Endothelial cell of umbilical vein (primary cell): ENCODE results near the gene EYS. TPM values are rescaled to one million over a fixed set of nuclear protein-coding genes. Genes with fewer than 3 reads are reported as not detected.
A peak's percentile ranks its signal among the peaks of the same experiment; 100 is the strongest.

ENCODE experiments used
- BruUV-seq: library from RNA; stranded (reverse); fragments of 400-500 nt; replicated peaks from 2 replicates; lab custom pipeline; 2021; lab: Mats Ljungman, UMichigan
- CTCF ChIA-PET: fragments of 300-600, 350-600 bp; sonication (Branson Sonifier 250); formaldehyde crosslinking; loops from one replicate; lab custom pipeline; 2021; ENCODE audit warnings: antibody characterized with exemption, inconsistent platforms; lab: Charles Lee
- POLR2A ChIA-PET: fragments of 300-600, 350-600 bp; sonication (Branson Sonifier 250); formaldehyde crosslinking; loops from one replicate; lab custom pipeline; 2021; ENCODE audit warnings: antibody characterized with exemption, inconsistent platforms; lab: Charles Lee
- DNase-seq: peaks from one replicate; pipeline ENCODE4 v3.0.0-alpha.2; 2011; ENCODE audit warnings: low read depth, low spot score
- FAIRE-seq: peaks from 2 replicates; lab custom pipeline; 2011; peaks lifted over from hg19 to GRCh38; lab: Jason Lieb, UNC
- H2AFZ ChIP-seq: 2 replicates; pipeline ENCODE4 v1.6.0; 2012; ENCODE audit warnings: low read depth, low read length, control low read depth, inconsistent platforms
- H3K27ac ChIP-seq: 2 replicates; pipeline ENCODE4 v1.5.1; 2011; ENCODE audit warnings: low read depth, mild to moderate bottlenecking, control low read depth, low read length, moderate library complexity; ENCODE audit not compliant: insufficient read depth
- H3K27me3 ChIP-seq, 2 experiments: 2 replicates each; pipeline versions ENCODE4 v1.6.0 to v1.6.1; 2011; ENCODE audit warnings: low read length in 2 of 2, mixed read lengths in 1 of 2; ENCODE audit not compliant: control insufficient read depth in 2 of 2, insufficient read depth in 2 of 2
- H3K36me3 ChIP-seq, 2 experiments: 2 replicates in 1 of 2; 3 replicates in 1 of 2; pipeline ENCODE4 v1.5.1; 2011; ENCODE audit warnings: low read length in 2 of 2, mild to moderate bottlenecking in 1 of 2, moderate library complexity in 1 of 2; ENCODE audit not compliant: control insufficient read depth in 2 of 2, insufficient read depth in 2 of 2; ENCODE audit errors: extremely low read depth in 1 of 2
- H3K4me1 ChIP-seq: 3 replicates; pipeline ENCODE4 v1.5.1; 2011; ENCODE audit warnings: mild to moderate bottlenecking, low read length; ENCODE audit not compliant: control insufficient read depth, insufficient read depth; ENCODE audit errors: extremely low read depth
- H3K4me2 ChIP-seq: 2 replicates; pipeline ENCODE4 v1.6.1; 2011; ENCODE audit warnings: low read length, control low read depth, mixed read lengths; ENCODE audit not compliant: insufficient read depth
- H3K4me3 ChIP-seq, 3 experiments: fragments of 200-600 bp in 1 of 3; sonication (generic), shearing (Covaris generic) in 1 of 3; replicated peaks in 1 of 3; 2 replicates each; pipeline ENCODE4 v1.5.1; 2011 to 2016; ENCODE audit warnings: control low read depth in 3 of 3, low read length in 3 of 3, mild to moderate bottlenecking in 2 of 3, inconsistent platforms in 1 of 3, low read depth in 1 of 3, moderate library complexity in 1 of 3; ENCODE audit not compliant: insufficient read depth in 1 of 3
- H3K79me2 ChIP-seq: 2 replicates; pipeline ENCODE4 v1.6.0; 2012; ENCODE audit warnings: low read length, inconsistent platforms; ENCODE audit not compliant: control insufficient read depth, insufficient read depth
- H3K9ac ChIP-seq: replicated peaks from 2 replicates; pipeline ENCODE3; 2011; ENCODE audit warnings: low read length, control low read depth; ENCODE audit not compliant: insufficient read depth; ENCODE audit errors: extremely low read depth
- H3K9me1 ChIP-seq: replicated peaks from 3 replicates; pipeline ENCODE4 v1.6.0; 2011; ENCODE audit warnings: mild to moderate bottlenecking, low read length; ENCODE audit not compliant: control insufficient read depth, insufficient read depth; ENCODE audit errors: extremely low read depth
- H3K9me3 ChIP-seq: replicated peaks from 2 replicates; pipeline ENCODE4 v1.5.1; 2012; ENCODE audit warnings: low read length, inconsistent platforms; ENCODE audit not compliant: control insufficient read depth, insufficient read depth
- H4K20me1 ChIP-seq: replicated peaks from 2 replicates; pipeline ENCODE3; 2011; ENCODE audit warnings: mild to moderate bottlenecking, low read length; ENCODE audit not compliant: control insufficient read depth, insufficient read depth; ENCODE audit errors: extremely low read depth
- EZH2 ChIP-seq: IDR thresholded peaks from 2 replicates; pipeline ENCODE4 v1.6.1; 2012; ENCODE audit warnings: borderline replicate concordance, low read depth, mild to moderate bottlenecking, moderate library complexity, low read length, inconsistent platforms; ENCODE audit not compliant: severe bottlenecking
- FOS ChIP-seq: IDR thresholded peaks from 2 replicates; pipeline ENCODE4 v1.6.1; 2011; ENCODE audit warnings: mild to moderate bottlenecking, low read length, moderate library complexity, borderline replicate concordance; ENCODE audit not compliant: insufficient read depth
- GATA2 ChIP-seq: IDR thresholded peaks from 2 replicates; pipeline ENCODE4 v1.7.0; 2011; ENCODE audit warnings: low read depth, mild to moderate bottlenecking, moderate library complexity, mixed read lengths, low read length; ENCODE audit not compliant: insufficient read length, insufficient read depth
- JUN ChIP-seq: IDR thresholded peaks from 2 replicates; pipeline ENCODE4 v1.6.1; 2011; ENCODE audit warnings: borderline replicate concordance, low read depth; ENCODE audit not compliant: insufficient read length, insufficient read depth
- MYC ChIP-seq: IDR thresholded peaks from one replicate; pipeline ENCODE4 v1.6.1; 2011; ENCODE audit warnings: mild to moderate bottlenecking, low read depth, low read length
- POLR2A ChIP-seq: IDR thresholded peaks from 2 replicates; pipeline ENCODE4 v1.6.1; 2012; ENCODE audit warnings: low read depth, mild to moderate bottlenecking, control low read depth, low read length
- POLR2AphosphoS5 ChIP-seq: IDR thresholded peaks from 2 replicates; pipeline ENCODE4 v1.6.1; 2012; ENCODE audit warnings: low read depth, mild to moderate bottlenecking, control low read depth, low read length, moderate library complexity; ENCODE audit not compliant: insufficient read depth
- dilution Hi-C: fragments of 300-500 bp; cut with MboI; formaldehyde crosslinking; loops from one replicate; pipeline ENCODE4 v1.15.0; 2019; ENCODE audit warnings: low sequenced_read_pairs; ENCODE audit not compliant: extremely low pct_ligation_motif_present
- intact Hi-C: fragments of 100-400 bp; cut with micrococcal nuclease; formaldehyde crosslinking; loops from one replicate; pipeline ENCODE4 v1.10.0; 2022
- polyA plus RNA-seq, 4 experiments: library from polyadenylated mRNA; depleted of rRNA in 3 of 4; stranded (reverse) in 3 of 4; unstranded in 1 of 4; fragments of >200 nt; gene quantifications; 2 replicates each; pipeline versions ENCODE4 v1.2.1 to v1.2.3, GENCODE V29; 2011 to 2012; ENCODE audit warnings: missing spikeins in 1 of 4
- total RNA-seq: library from RNA; stranded (reverse); gene quantifications from 2 replicates; pipeline ENCODE4 v1.2.3, GENCODE V29; 2021
- TF ChIP-seq, protein P1 (sequence below), 2 donors: IDR thresholded peaks; 1 replicate in 1 of 2; 2 replicates in 1 of 2; pipeline ENCODE4 v1.5.1; 2011; ENCODE audit warnings: low read length in 2 of 2, mild to moderate bottlenecking in 2 of 2, moderate library complexity in 2 of 2, control low read depth in 1 of 2, inconsistent platforms in 1 of 2, low read depth in 1 of 2; ENCODE audit not compliant: insufficient read depth in 1 of 2; ENCODE audit errors: extremely low read depth in 1 of 2
- TF ChIP-seq, protein P2 (sequence below): IDR thresholded peaks from 2 replicates; pipeline ENCODE4 v1.6.1; 2011; ENCODE audit not compliant: insufficient read depth, insufficient read length

Gene EYS
- total and polyA plus RNA-seq, 2 donors (not counting 3 experiments of a cell fraction or from before 2014, with no cell fraction given), result 0.01 to 0.27 TPM

DNA sequence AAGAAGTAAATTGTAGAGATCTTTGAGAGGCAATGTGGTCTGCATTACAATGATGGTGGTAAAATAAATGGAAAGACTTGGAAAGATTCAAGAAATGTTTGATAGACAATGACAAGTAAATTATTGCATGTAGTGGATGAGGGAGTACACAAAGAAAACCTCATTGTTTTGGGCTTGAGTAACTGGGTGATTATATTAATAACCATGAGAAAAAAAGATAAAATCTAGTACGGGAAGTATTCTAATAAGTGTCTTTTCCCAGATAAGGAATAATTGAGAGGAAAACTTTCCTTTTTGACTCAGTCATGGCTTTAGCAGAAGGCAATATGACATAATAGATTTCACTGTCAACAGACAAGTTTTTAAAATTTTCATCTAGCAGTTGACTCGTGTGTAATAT lies 993.0 kb downstream of the EYS start:
- intact Hi-C loops (loop anchor here (5.0 kb wide), 1 partner anchor 217 kb away; no protein-coding TSS in a partner anchor), dilution Hi-C loops (no loop called here)
- no peak for FAIRE-seq
- Histone ChIP-seq H3K79me2 (no peaks in the 10 kb centered on the region), H3K9me1 (no peaks in the 10 kb centered on the region), H3K27me3 (no peaks in the 10 kb centered on the region), H3K9ac (no peak overlapping the region), H3K4me2 (no peak overlapping the region), H3K4me3 (no peak overlapping the region), H3K4me1 (peaks cover 5% of the 10 kb centered on the region), H2AFZ (no peak overlapping the region), H3K9me3 (no peaks in the 10 kb centered on the region), H3K36me3 (no peaks in the 10 kb centered on the region), H4K20me1 (no peaks in the 10 kb centered on the region), H3K27ac (no peak overlapping the region)
- ChIA-PET POLR2A (no interaction called here), CTCF (no interaction called here)
- BruUV-seq, result no TSS peak
- peak; percentile 47 for TF ChIP-seq GATA2
- TF ChIP-seq, protein P1, sequence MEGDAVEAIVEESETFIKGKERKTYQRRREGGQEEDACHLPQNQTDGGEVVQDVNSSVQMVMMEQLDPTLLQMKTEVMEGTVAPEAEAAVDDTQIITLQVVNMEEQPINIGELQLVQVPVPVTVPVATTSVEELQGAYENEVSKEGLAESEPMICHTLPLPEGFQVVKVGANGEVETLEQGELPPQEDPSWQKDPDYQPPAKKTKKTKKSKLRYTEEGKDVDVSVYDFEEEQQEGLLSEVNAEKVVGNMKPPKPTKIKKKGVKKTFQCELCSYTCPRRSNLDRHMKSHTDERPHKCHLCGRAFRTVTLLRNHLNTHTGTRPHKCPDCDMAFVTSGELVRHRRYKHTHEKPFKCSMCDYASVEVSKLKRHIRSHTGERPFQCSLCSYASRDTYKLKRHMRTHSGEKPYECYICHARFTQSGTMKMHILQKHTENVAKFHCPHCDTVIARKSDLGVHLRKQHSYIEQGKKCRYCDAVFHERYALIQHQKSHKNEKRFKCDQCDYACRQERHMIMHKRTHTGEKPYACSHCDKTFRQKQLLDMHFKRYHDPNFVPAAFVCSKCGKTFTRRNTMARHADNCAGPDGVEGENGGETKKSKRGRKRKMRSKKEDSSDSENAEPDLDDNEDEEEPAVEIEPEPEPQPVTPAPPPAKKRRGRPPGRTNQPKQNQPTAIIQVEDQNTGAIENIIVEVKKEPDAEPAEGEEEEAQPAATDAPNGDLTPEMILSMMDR (IDR thresholded peaks at IDR 0.05; ENCODE audit: extremely low read depth in 1 of 2, insufficient read depth in 1 of 2, low read depth in 1 of 2, low read length in 2 of 2), result no peak
- DNase-seq, result peak; percentile 66

DNA sequence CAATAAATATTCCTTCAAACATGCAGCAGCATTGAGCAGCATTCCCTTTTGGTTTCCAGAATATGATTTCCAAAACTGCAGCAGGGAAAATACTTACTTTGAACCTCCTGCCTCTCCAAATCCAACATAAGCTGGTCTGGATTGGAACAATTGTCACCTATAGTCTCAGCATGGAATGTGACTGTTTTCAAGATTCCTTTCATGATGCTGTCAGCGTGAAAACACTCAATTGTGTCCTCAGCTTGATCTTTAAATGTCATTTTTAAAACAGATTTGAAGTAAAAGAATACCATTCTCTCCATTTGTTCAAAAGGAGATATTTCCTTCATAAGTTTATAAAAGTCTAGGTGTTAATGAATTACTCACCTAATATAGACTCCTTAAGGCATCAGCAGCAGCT lies 993.9 kb downstream of the EYS start:
- no peak for DNase-seq
- Histone ChIP-seq H3K9ac (no peak overlapping the region), H3K9me1 (no peaks in the 10 kb centered on the region), H4K20me1 (no peaks in the 10 kb centered on the region), H3K9me3 (no peaks in the 10 kb centered on the region), H3K36me3 (no peaks in the 10 kb centered on the region), H3K27me3 (no peaks in the 10 kb centered on the region), H3K27ac (no peak overlapping the region), H3K4me1 (peaks cover 5% of the 10 kb centered on the region), H3K79me2 (no peaks in the 10 kb centered on the region), H3K4me2 (no peak overlapping the region), H3K4me3 (no peak overlapping the region), H2AFZ (no peak overlapping the region)
- dilution Hi-C loops, result no loop called here
- POLR2A ChIA-PET, result no interaction called here
- CTCF ChIA-PET, result no interaction called here
- TF ChIP-seq JUN, result no peak
- TF ChIP-seq, protein P1 (IDR thresholded peaks at IDR 0.05; ENCODE audit: extremely low read depth in 1 of 2, insufficient read depth in 1 of 2, low read depth in 1 of 2, low read length in 2 of 2), result no peak
- no peak for TF ChIP-seq EZH2
- TF ChIP-seq POLR2A, result no peak
- TF ChIP-seq, protein P2, sequence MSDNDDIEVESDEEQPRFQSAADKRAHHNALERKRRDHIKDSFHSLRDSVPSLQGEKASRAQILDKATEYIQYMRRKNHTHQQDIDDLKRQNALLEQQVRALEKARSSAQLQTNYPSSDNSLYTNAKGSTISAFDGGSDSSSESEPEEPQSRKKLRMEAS, result no peak
- no peak for TF ChIP-seq POLR2AphosphoS5
- TF ChIP-seq MYC, result no peak
- no peak for TF ChIP-seq GATA2
- no peak for TF ChIP-seq FOS
- FAIRE-seq, result no peak
- BruUV-seq, result no TSS peak
- intact Hi-C loops, result loop anchor here (5.0 kb wide), 1 partner anchor 216 kb away; no protein-coding TSS in a partner anchor
